EH (cell line): Measurements from ENCODE around the gene SUCO.
"Not testable (repeated sequence)": the region's sequence is repeated elsewhere in the genome, so short reads cannot be mapped to it uniquely, and the experiment has no call there.

Experiments used
- DNase-seq: peaks from one replicate; pipeline ENCODE4 v3.0.0-alpha.2; 2015; ENCODE audit warnings: low read depth

SUCO gene

DNA sequence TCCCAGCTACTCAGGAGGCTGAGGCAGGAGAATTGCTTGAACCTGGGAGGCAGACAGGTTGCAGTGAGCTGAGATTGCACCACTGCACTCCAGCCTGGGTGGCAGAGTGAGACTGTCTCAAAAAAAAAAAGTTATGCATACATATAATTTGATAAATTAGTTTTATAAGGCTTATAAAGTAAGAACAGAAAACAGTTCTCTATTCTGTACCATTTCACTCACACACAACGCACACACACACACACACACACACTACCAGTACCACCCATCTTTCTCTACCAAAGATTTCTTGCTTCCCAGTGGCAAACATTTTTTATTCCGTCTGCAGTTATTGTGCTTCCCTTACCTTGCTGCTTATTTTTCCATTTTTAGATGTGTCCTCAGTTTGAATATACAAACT lies 79.5 kb downstream of the SUCO start:
- DNase-seq, result no peak

- DNase-seq, result peak; percentile 42
These were observed 80.3 kb downstream of the SUCO start for GRCh38 chr1:172613294-172613693.

GRCh38 chr1:172616195-172616594 lies 83.2 kb downstream of the SUCO start:
- DNase-seq, result no peak

DNA sequence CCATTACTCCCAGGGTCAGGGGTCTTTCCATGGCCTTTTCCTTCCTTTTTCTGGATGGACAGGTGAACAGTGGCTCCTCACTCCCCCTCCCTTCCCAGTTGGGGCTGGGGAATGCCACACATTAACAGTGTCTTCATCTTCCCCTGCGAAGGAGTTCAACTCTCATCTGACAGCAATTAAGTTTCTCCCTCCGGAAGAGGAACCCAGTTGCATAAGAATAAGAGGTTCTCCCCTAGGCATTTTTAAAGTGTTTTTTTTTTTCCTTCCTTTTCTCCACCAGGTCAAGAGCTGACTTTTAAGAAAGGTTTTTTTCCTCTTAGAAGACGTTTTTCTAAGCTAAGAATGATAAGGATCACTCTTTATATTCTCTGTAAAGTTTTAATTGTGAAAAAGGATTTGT lies 83.7 kb downstream of the SUCO start:
- no peak for DNase-seq

DNA sequence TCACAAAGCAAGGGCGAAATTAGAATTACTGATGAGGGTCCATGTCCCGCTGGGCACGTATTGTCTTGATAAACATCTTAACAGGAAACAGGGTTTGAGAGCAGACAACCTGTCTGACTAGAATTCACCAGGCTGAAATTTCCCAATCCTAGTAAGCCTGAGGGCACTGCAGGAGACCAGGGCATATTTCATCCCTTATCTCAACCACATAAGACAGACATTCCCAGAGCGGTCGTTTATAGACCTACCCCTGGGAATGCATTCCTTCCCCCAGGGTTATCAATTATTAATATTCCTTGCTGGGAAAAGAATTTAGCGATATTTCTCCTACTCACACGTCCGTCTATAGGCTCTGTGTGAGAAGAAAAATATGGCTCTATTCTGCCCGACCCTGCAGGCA lies 87.7 kb downstream of the SUCO start:
- not testable (repeated sequence) for DNase-seq

DNA sequence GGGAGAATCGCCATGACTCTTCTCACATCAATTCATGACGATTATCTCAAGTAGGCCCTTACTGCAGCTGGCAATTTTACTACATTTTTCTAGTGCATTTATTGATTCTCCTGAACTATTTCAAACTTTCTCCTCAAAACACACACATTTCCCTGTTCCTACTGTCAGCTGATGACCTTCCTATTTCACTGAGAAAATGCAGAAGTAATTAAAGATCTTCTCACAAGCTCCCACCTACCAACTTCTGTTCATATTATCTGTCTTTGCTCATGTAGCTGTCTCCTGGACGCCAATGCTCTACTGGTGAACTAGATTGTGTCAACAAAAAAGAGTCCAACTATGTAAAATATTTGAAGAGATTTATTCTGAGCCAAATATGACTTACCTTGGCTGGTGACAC lies 89.6 kb downstream of the SUCO start:
- no peak for DNase-seq

DNA sequence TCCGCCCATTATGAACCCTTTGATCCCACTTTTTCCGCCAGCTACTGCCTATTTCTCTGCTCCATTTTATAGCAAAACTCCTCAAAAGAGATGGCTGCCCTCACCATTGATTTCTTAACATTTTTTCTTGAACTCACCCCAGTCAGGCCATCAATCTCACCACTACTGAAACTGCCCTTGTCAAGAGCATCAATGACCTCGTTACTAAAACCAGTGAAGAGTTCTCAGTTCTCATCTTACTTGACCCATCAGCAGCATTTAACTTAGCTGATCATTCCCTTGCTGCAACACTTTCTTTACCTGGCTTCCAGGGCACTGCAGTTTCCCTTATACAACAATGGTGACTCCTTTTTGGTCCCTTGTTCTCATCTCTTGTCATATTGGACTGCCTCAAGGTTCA lies 90.8 kb downstream of the SUCO start:
- DNase-seq, result no peak

DNA sequence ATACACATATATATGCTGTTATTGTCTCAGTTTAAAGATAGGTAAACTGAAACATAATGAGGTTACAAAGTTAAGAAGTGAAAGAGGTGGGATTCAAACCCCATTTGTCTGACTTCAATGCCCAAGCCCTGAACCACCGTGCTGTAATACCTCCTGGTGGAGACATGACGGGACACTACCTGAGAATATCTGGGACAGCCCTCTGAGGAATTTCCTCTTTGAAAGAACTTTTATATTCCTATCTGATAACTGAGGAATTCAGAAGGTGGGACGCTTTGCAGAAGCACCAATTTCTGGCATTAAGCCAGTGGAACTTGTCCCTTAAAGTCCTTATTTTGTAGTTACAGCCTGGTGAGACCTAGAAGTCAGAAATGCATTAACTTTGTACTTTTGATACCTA lies 93.9 kb downstream of the SUCO start:
- no peak for DNase-seq

GRCh38 chr1:172627702-172628101 lies 94.8 kb downstream of the SUCO start:
- no peak for DNase-seq

DNA sequence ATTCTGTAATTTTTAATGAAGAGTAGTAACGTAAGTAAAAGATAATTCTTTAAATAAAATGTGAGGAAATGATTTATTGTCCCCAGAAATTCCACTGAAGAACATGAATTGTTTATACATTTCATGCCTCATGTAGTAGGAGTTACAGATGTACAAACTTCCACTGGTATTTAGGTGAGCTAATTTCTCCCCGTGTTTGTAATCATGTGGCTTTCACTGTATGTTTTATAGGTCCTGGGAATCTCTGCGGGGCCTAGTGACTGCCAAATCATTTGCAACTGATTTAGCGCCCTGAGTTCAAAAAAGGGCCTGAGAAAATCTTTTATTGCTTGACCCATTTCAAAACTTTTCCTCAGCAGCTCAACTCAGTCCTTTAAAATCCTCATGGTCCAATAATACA lies 95.5 kb downstream of the SUCO start:
- no peak for DNase-seq

DNA sequence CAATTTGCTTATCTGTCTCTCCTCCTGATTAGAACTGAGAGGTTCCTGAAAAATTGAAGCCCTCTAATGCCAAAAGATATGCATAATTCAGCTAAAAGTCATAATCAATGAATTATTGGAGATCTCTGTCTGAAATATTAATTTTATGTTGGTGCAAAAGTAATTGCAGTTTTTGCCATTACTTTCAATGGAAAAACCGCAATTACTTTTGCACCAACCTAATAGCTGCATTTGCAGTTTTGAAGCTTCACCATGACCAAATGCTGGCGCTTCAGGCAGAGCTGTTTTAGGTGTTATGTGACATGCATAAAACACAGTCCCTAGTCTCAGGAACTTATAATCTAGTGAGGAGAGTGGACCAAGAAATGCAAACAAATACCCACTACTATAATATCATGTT lies 96.2 kb downstream of the SUCO start:
- no peak for DNase-seq

GRCh38 chr1:172629638-172630037 lies 96.7 kb downstream of the SUCO start:
- DNase-seq, result no peak

DNA sequence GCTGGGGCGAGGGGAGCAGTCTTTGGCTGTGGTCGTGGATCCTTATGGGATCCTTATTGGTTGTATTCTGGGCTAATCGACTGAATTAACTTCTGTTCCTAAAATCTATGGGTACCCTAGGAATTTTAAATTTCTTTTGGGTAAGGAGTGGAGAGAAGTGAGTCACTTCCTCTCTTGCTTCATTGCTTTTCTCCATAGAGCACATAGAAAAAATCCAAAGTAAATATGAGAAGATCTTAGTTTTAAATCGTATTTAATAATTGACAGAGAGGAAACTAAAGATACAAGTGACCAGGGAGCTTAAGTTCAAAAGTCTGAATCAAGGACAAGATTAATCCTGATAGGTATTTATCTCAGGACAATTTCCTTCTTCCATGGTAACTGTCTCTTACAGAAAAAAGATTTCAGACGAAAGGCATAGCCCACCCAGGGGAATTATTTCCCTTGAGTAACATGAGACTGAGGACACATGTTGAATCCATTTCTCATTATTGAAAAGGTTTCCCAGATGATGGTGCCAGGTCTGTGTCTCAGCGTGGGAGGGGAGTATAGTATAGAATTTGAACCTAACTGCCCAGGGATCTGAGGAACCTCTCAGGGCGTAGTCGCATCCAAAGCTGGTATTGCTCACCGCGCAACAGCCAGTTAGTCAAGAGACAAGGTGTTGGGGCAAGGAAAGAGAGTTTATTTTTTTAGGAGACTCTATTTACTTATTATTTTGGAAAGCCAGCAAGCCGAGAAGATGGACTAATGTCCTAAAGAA lies 97.3 kb downstream of the SUCO start:
- peak; percentile 44 for DNase-seq

DNA sequence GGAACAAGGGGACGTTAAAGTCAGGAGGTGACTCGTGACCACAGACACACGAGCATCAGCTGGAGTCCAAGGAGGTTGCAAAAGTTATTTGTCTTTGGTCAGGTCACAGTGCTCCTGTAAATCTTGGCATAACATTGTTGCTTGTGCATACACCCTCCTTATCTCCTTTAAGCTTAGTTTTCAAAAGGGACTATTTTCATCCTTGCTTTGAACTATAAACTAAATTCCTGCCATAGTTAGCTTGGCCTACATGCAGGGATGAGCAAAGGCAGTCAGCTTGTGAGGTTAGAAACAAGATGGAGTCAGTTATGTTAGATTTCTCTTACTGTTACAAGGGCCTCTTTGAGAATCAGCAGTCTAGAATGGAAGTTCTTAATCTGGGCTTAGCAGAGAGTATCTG lies 97.9 kb downstream of the SUCO start:
- peak; percentile 39 for DNase-seq

DNA sequence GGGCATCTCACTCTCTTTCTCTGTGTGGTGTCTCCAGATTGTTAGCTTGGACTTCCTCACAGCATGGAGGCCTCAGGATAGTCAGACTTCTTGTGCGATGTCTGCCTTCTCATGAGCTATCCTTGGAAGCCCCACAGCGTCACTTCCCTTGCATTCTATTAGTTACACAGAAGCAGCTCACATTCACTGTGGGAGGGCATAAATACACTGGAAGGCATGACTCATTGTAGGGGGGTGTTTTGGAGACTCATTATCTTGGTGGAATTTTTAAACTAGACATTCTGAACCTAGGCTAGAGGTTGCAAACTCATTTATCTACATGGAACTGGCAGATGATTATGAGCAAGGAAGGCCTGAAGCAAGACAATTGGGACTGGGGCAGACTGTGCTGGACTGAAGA lies 104.6 kb downstream of the SUCO start:
- peak; percentile 87 for DNase-seq

DNA sequence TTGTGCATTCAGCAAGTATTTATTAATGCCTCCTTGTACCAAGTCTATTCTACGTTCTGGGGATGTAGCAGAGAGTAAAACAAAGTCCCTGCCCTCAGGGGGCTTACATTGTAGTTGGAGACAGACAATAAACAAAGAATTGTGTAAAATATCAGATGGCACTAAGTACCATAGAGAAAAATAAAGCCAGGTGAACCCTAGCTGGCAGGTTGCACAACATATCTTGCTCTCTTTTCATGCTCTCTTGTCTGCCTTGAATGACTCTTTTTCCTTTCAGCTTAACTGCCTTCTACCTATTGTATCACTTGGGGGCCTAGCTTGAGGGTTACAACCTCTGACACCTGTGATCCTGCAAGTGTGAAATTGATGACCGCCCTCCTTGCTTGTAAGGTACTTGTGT lies 105.3 kb downstream of the SUCO start:
- DNase-seq, result no peak

GRCh38 chr1:172638885-172639831 lies 106.2 kb downstream of the SUCO start:
- peak; percentile 89 for DNase-seq

DNA sequence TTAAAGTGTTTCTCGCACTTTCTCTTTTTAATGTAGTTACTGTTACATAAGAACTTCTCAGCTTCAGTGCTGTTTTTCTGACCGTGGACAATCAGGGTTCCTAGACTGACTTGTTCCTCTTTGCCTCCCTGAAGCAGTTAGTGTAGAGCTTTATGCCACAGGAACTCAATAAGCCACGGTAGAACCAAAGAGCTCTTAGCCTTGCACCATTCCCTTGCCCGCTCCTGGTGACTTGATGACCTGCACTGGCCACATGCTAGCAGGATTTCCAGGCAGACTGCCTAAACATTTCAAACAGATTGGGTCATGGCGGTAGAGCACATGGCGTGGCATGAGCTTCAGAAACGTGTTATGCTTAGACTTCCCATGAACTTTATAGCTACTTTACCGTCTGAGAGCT lies 107.2 kb downstream of the SUCO start:
- DNase-seq, result peak; percentile 30

DNA sequence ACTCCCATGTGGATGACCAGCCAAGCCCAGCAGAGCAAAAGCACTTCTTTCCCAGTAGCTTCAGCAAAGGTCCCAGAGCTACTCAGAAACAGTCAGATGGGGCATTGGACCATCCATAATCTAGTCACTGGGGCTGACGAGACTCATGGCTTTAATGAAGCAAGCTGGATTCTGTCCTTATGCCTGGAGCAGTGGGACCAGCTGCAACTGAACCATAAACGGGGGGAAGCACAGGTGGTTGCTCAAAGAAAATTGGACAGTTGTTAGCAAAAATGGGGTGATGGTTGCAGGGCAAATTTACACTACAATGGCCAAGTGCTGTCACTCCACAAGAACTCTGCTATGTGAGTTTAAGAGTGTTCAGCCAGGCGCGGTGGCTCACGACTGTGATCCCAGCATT lies 108.5 kb downstream of the SUCO start:
- no peak for DNase-seq

- peak; percentile 27 for DNase-seq
These were observed 110.0 kb downstream of the SUCO start for GRCh38 chr1:172642970-172643369.

GRCh38 chr1:172646653-172647052 lies 113.7 kb downstream of the SUCO start:
- no peak for DNase-seq

GRCh38 chr1:172647110-172647564 lies 114.2 kb downstream of the SUCO start:
- DNase-seq, result no peak

- DNase-seq, result no peak
These were observed 115.0 kb downstream of the SUCO start for GRCh38 chr1:172647987-172648386.
